ENCODE measurements around the gene SNCG.

GRCh38 chr10:86932674-86933073, 25.7 kb upstream of the SNCG start:
- TF ChIP-seq CTCF (conservative IDR thresholded peaks at IDR 0.05; ENCODE audit: low read length) (no peak), EZH2phosphoT487 (IDR thresholded peaks at IDR 0.05; ENCODE audit: borderline replicate concordance, low read depth, low read length) (no peak)
